Peyer's patch (tissue), 4 donors: Measurements from ENCODE around the gene TNFAIP1. TPM values are rescaled to one million over a fixed set of nuclear protein-coding genes. Genes with fewer than 3 reads are reported as not detected.
"Not testable (repeated sequence)": the region's sequence is repeated elsewhere in the genome, so short reads cannot be mapped to it uniquely, and the experiment has no call there.

Source experiments
- DNase-seq, 3 donors: peaks; one replicate each; pipeline ENCODE4 v3.0.0-alpha.2; 2017 to 2019
- H3K27ac ChIP-seq, 4 donors: fragments of 200-600 bp; sonication (generic); one replicate each; pipeline ENCODE4 v1.5.1; 2016 to 2019
- H3K27me3 ChIP-seq, 2 donors: fragments of 200-600 bp; sonication (generic); one replicate each; pipeline ENCODE4 v1.5.1; 2019
- H3K36me3 ChIP-seq, 3 donors: fragments of 200-600 bp; sonication (generic); one replicate each; pipeline ENCODE4 v1.5.1; 2016 to 2019
- H3K4me1 ChIP-seq, 4 donors: fragments of 200-600 bp; sonication (generic); one replicate each; pipeline ENCODE4 v1.5.1; 2016 to 2019
- H3K4me3 ChIP-seq, 4 donors: fragments of 200-600 bp; sonication (generic); 1 replicate in 3 of 4; 2 replicates in 1 of 4; pipeline ENCODE4 v1.5.1; 2016 to 2019; ENCODE audit warnings: mild to moderate bottlenecking in 1 of 4
- H3K9me3 ChIP-seq, 4 donors: fragments of 200-600 bp; sonication (generic); one replicate each; pipeline ENCODE4 v1.5.1; 2016 to 2019; ENCODE audit warnings: mild to moderate bottlenecking in 1 of 4
- CTCF ChIP-seq, 6 experiments: fragments of 450-650 bp in 4 of 6; fragments of 200-600 bp in 2 of 6; sonication (generic) in 1 of 6; IDR thresholded peaks; one replicate each; pipeline ENCODE4 v1.5.1; 2017 to 2019; ENCODE audit warnings: antibody characterized with exemption in 6 of 6, mild to moderate bottlenecking in 3 of 6, moderate library complexity in 1 of 6
- POLR2A ChIP-seq, 2 donors: fragments of 450-650 bp; IDR thresholded peaks; one replicate each; pipeline ENCODE4 v1.5.1; 2017; ENCODE audit warnings: antibody characterized with exemption in 2 of 2, mild to moderate bottlenecking in 2 of 2, moderate library complexity in 2 of 2
- total RNA-seq, 4 donors: library from RNA; depleted of rRNA; stranded (reverse); fragments of >200 nt; gene quantifications; one replicate each; pipeline ENCODE4 v1.1.0, GENCODE V29; 2016

Gene TNFAIP1
- 10 to 100 TPM; 28.9 to 36.3 (median 31.1) TPM for total RNA-seq

GRCh38 chr17:28335201-28335958 is at the start of gene TNFAIP1, which contains the start of gene IFT20:
TSS of gene TNFAIP1 (plus strand) at chr17:28335761. CDS start at chr17:28339522, 3,761 bp downstream.
TSS of gene IFT20 (minus strand) at chr17:28335472. CDS start at chr17:28331985, 3,487 bp downstream.
- TF ChIP-seq CTCF (IDR thresholded peaks at IDR 0.05) (no peak), POLR2A (IDR thresholded peaks at IDR 0.05) (peak; percentile 70 to 93)
- Histone ChIP-seq H3K4me3 (peak within 1 kb of the TSS; percentile 80 to 91 (median 90)), H3K27me3 (no peaks in the 10 kb centered on the region), H3K9me3 (no peaks in the 10 kb centered on the region), H3K4me1 (peaks cover 0 to 33% (median 6%) of the 10 kb centered on the region in 4 donors), H3K27ac (peak within 1 kb of the TSS; percentile 84 to 95 (median 88)), H3K36me3 (peaks cover 0 to 24% (median 0%) of the 10 kb centered on the region in 3 donors)
- peak; percentile 97 to 99 (median 97) for DNase-seq

- no peak for TF ChIP-seq CTCF (IDR thresholded peaks at IDR 0.05)
- TF ChIP-seq POLR2A (IDR thresholded peaks at IDR 0.05): no peak
- no peak for DNase-seq
- no peaks in the 10 kb centered on the region for H3K9me3 ChIP-seq
- no peaks in the 10 kb centered on the region for H3K27me3 ChIP-seq
- no peak overlapping the region for H3K27ac ChIP-seq
- H3K36me3 ChIP-seq: no peaks in the 10 kb centered on the region
- no peaks in the 10 kb centered on the region for H3K4me1 ChIP-seq
- no peak overlapping the region for H3K4me3 ChIP-seq
These were observed 49.6 kb upstream of the TNFAIP1 start for GRCh38 chr17:28285965-28286364.

GRCh38 chr17:28290703-28291102 is 44.9 kb upstream of the TNFAIP1 start:
- H3K27ac ChIP-seq: no peak overlapping the region
- H3K27me3 ChIP-seq: no peaks in the 10 kb centered on the region
- no peaks in the 10 kb centered on the region for H3K4me1 ChIP-seq
- no peaks in the 10 kb centered on the region for H3K36me3 ChIP-seq
- H3K4me3 ChIP-seq: no peak overlapping the region
- no peaks in the 10 kb centered on the region for H3K9me3 ChIP-seq
- TF ChIP-seq CTCF (IDR thresholded peaks at IDR 0.05): no peak
- no peak for TF ChIP-seq POLR2A (IDR thresholded peaks at IDR 0.05)
- DNase-seq: no peak

- Histone ChIP-seq H3K27me3 (no peaks in the 10 kb centered on the region), H3K4me1 (no peaks in the 10 kb centered on the region), H3K36me3 (no peaks in the 10 kb centered on the region), H3K4me3 (no peak overlapping the region), H3K9me3 (no peaks in the 10 kb centered on the region), H3K27ac (no peak overlapping the region)
- DNase-seq: no peak
- TF ChIP-seq CTCF (IDR thresholded peaks at IDR 0.05) (no peak), POLR2A (IDR thresholded peaks at IDR 0.05) (no peak)
These were observed 43.7 kb upstream of the TNFAIP1 start for GRCh38 chr17:28291780-28292330.

- not testable (repeated sequence) for H3K9me3 ChIP-seq, H3K27ac ChIP-seq, DNase-seq, H3K4me1 ChIP-seq, H3K36me3 ChIP-seq, H3K27me3 ChIP-seq, H3K4me3 ChIP-seq
These were observed 42.7 kb upstream of the TNFAIP1 start for GRCh38 chr17:28292878-28293277.

- Histone ChIP-seq H3K4me3 (no peak overlapping the region), H3K36me3 (no peaks in the 10 kb centered on the region), H3K27me3 (no peaks in the 10 kb centered on the region), H3K27ac (no peak overlapping the region), H3K9me3 (no peaks in the 10 kb centered on the region), H3K4me1 (no peaks in the 10 kb centered on the region)
- TF ChIP-seq POLR2A (IDR thresholded peaks at IDR 0.05) (no peak), CTCF (IDR thresholded peaks at IDR 0.05) (no peak)
- no peak for DNase-seq
These were observed 41.6 kb upstream of the TNFAIP1 start for GRCh38 chr17:28293994-28294393.
